Measurements from ENCODE around the gene KNCN.

KNCN gene

GRCh38 chr1:46551597-46552095, at the start of gene KNCN:
Gene KNCN (minus strand): TSS chr1:46551647. CDS start chr1:46551215, 432 bp downstream.
- TF ChIP-seq, protein P1, sequence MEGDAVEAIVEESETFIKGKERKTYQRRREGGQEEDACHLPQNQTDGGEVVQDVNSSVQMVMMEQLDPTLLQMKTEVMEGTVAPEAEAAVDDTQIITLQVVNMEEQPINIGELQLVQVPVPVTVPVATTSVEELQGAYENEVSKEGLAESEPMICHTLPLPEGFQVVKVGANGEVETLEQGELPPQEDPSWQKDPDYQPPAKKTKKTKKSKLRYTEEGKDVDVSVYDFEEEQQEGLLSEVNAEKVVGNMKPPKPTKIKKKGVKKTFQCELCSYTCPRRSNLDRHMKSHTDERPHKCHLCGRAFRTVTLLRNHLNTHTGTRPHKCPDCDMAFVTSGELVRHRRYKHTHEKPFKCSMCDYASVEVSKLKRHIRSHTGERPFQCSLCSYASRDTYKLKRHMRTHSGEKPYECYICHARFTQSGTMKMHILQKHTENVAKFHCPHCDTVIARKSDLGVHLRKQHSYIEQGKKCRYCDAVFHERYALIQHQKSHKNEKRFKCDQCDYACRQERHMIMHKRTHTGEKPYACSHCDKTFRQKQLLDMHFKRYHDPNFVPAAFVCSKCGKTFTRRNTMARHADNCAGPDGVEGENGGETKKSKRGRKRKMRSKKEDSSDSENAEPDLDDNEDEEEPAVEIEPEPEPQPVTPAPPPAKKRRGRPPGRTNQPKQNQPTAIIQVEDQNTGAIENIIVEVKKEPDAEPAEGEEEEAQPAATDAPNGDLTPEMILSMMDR (IDR thresholded peaks at IDR 0.05): no peak

GRCh38 chr1:46599059-46599970, 47.9 kb upstream of the KNCN start:
- TF ChIP-seq, protein P1 (IDR thresholded peaks at IDR 0.05): no peak

- TF ChIP-seq, protein P1 (IDR thresholded peaks at IDR 0.05): no peak
Measured at GRCh38 chr1:46596846-46597245, 45.4 kb upstream of the KNCN start.

GRCh38 chr1:46596036-46596435, 44.6 kb upstream of the KNCN start:
- TF ChIP-seq, protein P1 (IDR thresholded peaks at IDR 0.05): no peak

DNA sequence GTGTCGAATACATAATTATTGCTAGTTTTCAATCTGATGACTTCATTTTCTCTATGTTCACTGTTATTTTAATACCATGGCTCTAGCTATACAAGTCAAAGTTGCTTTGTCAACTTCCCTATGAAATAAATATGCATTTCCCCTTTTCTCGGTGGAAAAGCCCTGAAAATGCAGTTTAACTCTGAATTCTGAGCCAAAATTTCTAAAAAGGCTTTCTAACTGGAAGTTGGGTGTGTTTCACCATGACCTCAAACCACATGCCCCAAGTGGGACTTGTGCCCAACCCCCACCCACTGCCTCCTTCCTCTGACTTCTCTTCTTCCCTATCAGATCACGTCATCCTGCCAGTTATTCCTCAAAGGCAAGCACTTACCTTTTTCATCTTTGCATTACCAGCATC, 43.7 kb upstream of the KNCN start:
- TF ChIP-seq, protein P1 (IDR thresholded peaks at IDR 0.05): no peak

DNA sequence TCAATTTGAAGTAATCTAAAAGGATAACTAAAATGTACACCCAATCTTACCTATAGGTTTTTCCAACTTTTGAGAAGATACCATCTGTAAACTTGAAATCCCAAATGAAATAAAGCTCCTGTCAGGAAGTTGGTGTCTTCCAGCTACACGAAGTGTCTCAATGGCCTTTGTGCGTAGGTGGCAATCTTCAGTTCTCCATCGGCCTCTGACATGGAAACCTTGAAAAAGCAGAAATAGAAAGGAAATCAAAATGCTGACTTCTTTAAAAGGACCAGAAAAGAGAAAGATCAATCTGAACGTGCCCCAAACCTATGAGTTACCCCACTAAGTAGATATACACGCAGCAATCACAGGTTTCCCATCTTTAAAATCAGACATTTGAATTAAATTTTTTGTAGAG, 42.6 kb upstream of the KNCN start:
- TF ChIP-seq, protein P1 (IDR thresholded peaks at IDR 0.05): no peak

GRCh38 chr1:46592823-46593222, 41.4 kb upstream of the KNCN start:
- TF ChIP-seq, protein P1 (IDR thresholded peaks at IDR 0.05): no peak

Data from LNCAP (cell line).